Kidney (tissue), 22 donors: Measurements from ENCODE around the gene RGN. TPM values are rescaled to one million over a fixed set of nuclear protein-coding genes. Genes with fewer than 3 reads are reported as not detected.

ENCODE experiments used
- DNase-seq, 5 donors: peaks; one replicate each; pipeline ENCODE4 v3.0.0-alpha.2; 2013 to 2020
- FAIRE-seq: peaks from 2 replicates; lab custom pipeline; 2012; peaks lifted over from hg19 to GRCh38; lab: Jason Lieb, UNC
- H3K27ac ChIP-seq, 2 donors: one replicate each; pipeline ENCODE4 v1.7.0; 2013; ENCODE audit warnings: low read depth in 2 of 2, low read length in 2 of 2, inconsistent platforms in 1 of 2
- H3K27me3 ChIP-seq: one replicate; pipeline ENCODE4 v1.7.1; 2013; ENCODE audit warnings: low read length, inconsistent platforms; ENCODE audit not compliant: control insufficient read depth, insufficient read depth
- H3K36me3 ChIP-seq, 3 donors: one replicate each; pipeline versions ENCODE4 v1.7.0 to v1.7.1; 2013; ENCODE audit warnings: low read length in 3 of 3, control low read depth in 1 of 3, inconsistent platforms in 1 of 3; ENCODE audit not compliant: insufficient read depth in 3 of 3, control insufficient read depth in 2 of 3
- H3K4me1 ChIP-seq, 3 donors: one replicate each; pipeline versions ENCODE4 v1.7.0 to v1.7.1; 2013; ENCODE audit warnings: low read length in 3 of 3, inconsistent platforms in 1 of 3, low read depth in 1 of 3; ENCODE audit not compliant: control insufficient read depth in 2 of 3, insufficient read depth in 2 of 3
- H3K4me3 ChIP-seq, 3 donors: one replicate each; pipeline versions ENCODE4 v1.7.0 to v1.8.1; 2013; ENCODE audit warnings: low read length in 3 of 3, control low read depth in 1 of 3, inconsistent platforms in 1 of 3
- H3K9ac ChIP-seq, 3 donors: one replicate each; pipeline versions ENCODE4 v1.7.0 to v1.7.1; 2013; ENCODE audit warnings: low read length in 3 of 3, control low read depth in 1 of 3, inconsistent platforms in 1 of 3
- H3K9me3 ChIP-seq, 3 donors: one replicate each; pipeline versions ENCODE4 v1.7.0 to v1.7.1; 2013; ENCODE audit warnings: low read length in 3 of 3, control low read depth in 1 of 3, inconsistent platforms in 1 of 3; ENCODE audit not compliant: control insufficient read depth in 2 of 3, insufficient read depth in 1 of 3
- CTCF ChIP-seq: IDR thresholded peaks from 3 replicates; pipeline ENCODE4 v1.5.1; 2012; ENCODE audit warnings: mild to moderate bottlenecking, moderate library complexity, borderline replicate concordance; ENCODE audit not compliant: insufficient read depth; ENCODE audit errors: extremely low read depth
- intact Hi-C: fragments of 100-400 bp; cut with DNase I; formaldehyde crosslinking; loops from one replicate; pipeline ENCODE4 v1.11.1; 2022
- long read RNA-seq, 10 donors: library from polyadenylated mRNA in 1 of 10; unstranded in 1 of 10; transcript quantifications; one replicate each; pipeline ENCODE4 v2.0.0 and lab custom pipeline, GENCODE V29; 2021 to 2026
- polyA plus RNA-seq: library from polyadenylated mRNA; stranded (reverse); fragments of 350-450 nt; fragmentation: Illumina TruSeq; extraction: RNeasy Lipid Tissue Mini Kit (QIAGEN cat#74804); gene quantifications from one replicate; pipeline ENCODE4 v1.2.3, GENCODE V29; 2014; ENCODE audit warnings: low read depth, low replicate concordance; ENCODE audit not compliant: insufficient read depth
- total RNA-seq: library from RNA; stranded (reverse); fragmentation: NEBNext Ultra II Directional; extraction: Animal tissue kit (Norgen Biotek cat#: 25700); gene quantifications from one replicate; pipeline ENCODE4 v1.2.1, GENCODE V29; 2021
- donor health status: control.
- donor health status: control.
- donor health status: control.
- donor health status: control.
- donor health status: control.
- donor health status: DM: yes; HTN: yes; CAD: no.
- donor health status: Normal renal cell carcinoma (clear cell type).

The RGN gene
- total RNA-seq (11.9 TPM), polyA plus RNA-seq (89.1 TPM)
- long read RNA-seq, donor 1, partial matches to known transcripts, result 0 of 2 reads
- long read RNA-seq, donor 1, other reads (novel, unspliced or antisense), result 0 of 2 reads
- long read RNA-seq, donor 2, transcript RGN-202 (7 exons, 1,611 nt), result major isoform, 11 of 16 reads
- long read RNA-seq, donor 2, partial matches to known transcripts, result 5 of 16 reads
- long read RNA-seq, donor 2, other reads (novel, unspliced or antisense), result 0 of 16 reads
- long read RNA-seq, donor 3, partial matches to known transcripts, result 0 of 4 reads
- long read RNA-seq, donor 3, other reads (novel, unspliced or antisense), result 0 of 4 reads
- long read RNA-seq, donor 4, partial matches to known transcripts, result 0 of 7 reads
- long read RNA-seq, donor 4, other reads (novel, unspliced or antisense), result 6 of 7 reads
- long read RNA-seq, donor 5, result 0 reads
- long read RNA-seq, donor 6, partial matches to known transcripts, result 0 of 6 reads
- long read RNA-seq, donor 6, other reads (novel, unspliced or antisense), result 6 of 6 reads
- long read RNA-seq, donor 7, partial matches to known transcripts, result 1 of 6 reads
- long read RNA-seq, donor 7, other reads (novel, unspliced or antisense), result 3 of 6 reads
- long read RNA-seq, donor 8, partial matches to known transcripts, result 5 of 7 reads
- long read RNA-seq, donor 8, other reads (novel, unspliced or antisense), result 0 of 7 reads
- long read RNA-seq, donor 9, partial matches to known transcripts, result 0 of 3 reads
- long read RNA-seq, donor 9, other reads (novel, unspliced or antisense), result 0 of 3 reads
- long read RNA-seq, donor 10, transcript RGN-202 (7 exons, 1,611 nt), result major isoform, 7 of 23 reads
- long read RNA-seq, donor 10, partial matches to known transcripts, result 16 of 23 reads
- long read RNA-seq, donor 10, other reads (novel, unspliced or antisense), result 0 of 23 reads

- peak within 1 kb of the TSS; percentile 28 to 67 for H3K27ac ChIP-seq
- peak within 1 kb of the TSS in 1 of 3 donors; percentile 46 for H3K9ac ChIP-seq
- no peaks in the 10 kb centered on the region for H3K9me3 ChIP-seq
- H3K36me3 ChIP-seq, result no peaks in the 10 kb centered on the region
- FAIRE-seq (no peak), DNase-seq (peak; percentile 17 to 73 (median 36))
- intact Hi-C loops, result no loop called here
- H3K4me1 ChIP-seq, result no peaks in the 10 kb centered on the region
- H3K27me3 ChIP-seq, result no peaks in the 10 kb centered on the region
- H3K4me3 ChIP-seq, result peak within 1 kb of the TSS in 2 of 3 donors; percentile 49 to 55
- TF ChIP-seq CTCF, result no peak
These were observed at the start of gene RGN for GRCh38 chrX:47078129-47079043. Gene RGN (plus strand): TSS chrX:47078443. CDS start chrX:47081145, 2,702 bp downstream.

DNA sequence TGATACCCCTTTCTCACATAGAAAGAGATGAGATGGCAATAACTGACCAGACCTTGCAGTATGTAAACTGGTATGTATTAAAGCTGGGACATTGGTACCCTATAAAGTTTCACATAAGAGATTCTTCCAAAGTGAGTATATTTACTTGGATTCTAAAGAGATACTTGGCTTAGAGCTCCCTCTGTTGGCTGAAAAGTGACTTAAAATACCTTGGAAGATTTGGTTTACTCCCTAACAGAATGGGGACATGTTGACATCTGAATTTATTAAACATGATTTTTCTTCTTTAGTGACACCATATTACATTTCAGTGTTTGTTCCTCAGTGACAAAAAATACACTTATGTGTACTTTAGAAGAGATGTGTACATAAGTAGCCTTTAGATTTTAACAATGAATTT lies 47.9 kb upstream of the RGN start:
- intact Hi-C loops, result no loop called here
- no peaks in the 10 kb centered on the region for H3K27me3 ChIP-seq
- FAIRE-seq (peak; percentile 99), DNase-seq (peak in 2 of 5 donors; percentile 80 to 81)
- H3K9me3 ChIP-seq, result no peaks in the 10 kb centered on the region
- no peaks in the 10 kb centered on the region for H3K4me1 ChIP-seq
- TF ChIP-seq CTCF, result peak; percentile 33
- H3K4me3 ChIP-seq, result no peak overlapping the region
- no peak overlapping the region for H3K9ac ChIP-seq
- peaks cover 0 to 4% (median 0%) of the 10 kb centered on the region in 3 donors for H3K36me3 ChIP-seq
- no peak overlapping the region for H3K27ac ChIP-seq

- TF ChIP-seq CTCF, result no peak
- DNase-seq (no peak), FAIRE-seq (no peak)
- H3K27me3 ChIP-seq, result no peaks in the 10 kb centered on the region
- no peak overlapping the region for H3K9ac ChIP-seq
- H3K4me1 ChIP-seq, result no peaks in the 10 kb centered on the region
- H3K27ac ChIP-seq, result no peak overlapping the region
- no peaks in the 10 kb centered on the region for H3K36me3 ChIP-seq
- H3K9me3 ChIP-seq, result no peaks in the 10 kb centered on the region
- intact Hi-C loops, result no loop called here
- H3K4me3 ChIP-seq, result no peak overlapping the region
These were observed 30.3 kb upstream of the RGN start for GRCh38 chrX:47047989-47048388.
